Activated CD8-positive, alpha-beta memory T cell treated with anti-CD3 and anti-CD28 coated beads for 24 hours (primary cell): ENCODE measurements around the gene PLCB2.

Source experiments
- DNase-seq: peaks from one replicate; pipeline ENCODE4 v3.0.0-alpha.2; 2020

Gene PLCB2

GRCh38 chr15:40301467-40302179 is 6.1 kb downstream of the PLCB2 start:
- no peak for DNase-seq

GRCh38 chr15:40300771-40301170 is 7.0 kb downstream of the PLCB2 start:
- no peak for DNase-seq

- DNase-seq, result no peak
Observed at GRCh38 chr15:40300367-40300766, 7.4 kb downstream of the PLCB2 start.

- no peak for DNase-seq
Observed at GRCh38 chr15:40298216-40298935, 9.4 kb downstream of the PLCB2 start.

- DNase-seq, result no peak
Observed at GRCh38 chr15:40297356-40297755, 10.4 kb downstream of the PLCB2 start.

GRCh38 chr15:40296561-40297230 is 11.0 kb downstream of the PLCB2 start:
- no peak for DNase-seq

- DNase-seq, result no peak
Observed at GRCh38 chr15:40295877-40296560, 11.7 kb downstream of the PLCB2 start.

- DNase-seq, result no peak
Observed at GRCh38 chr15:40295297-40295696, 12.4 kb downstream of the PLCB2 start.

- DNase-seq, result no peak
Observed at GRCh38 chr15:40293905-40294895, 13.5 kb downstream of the PLCB2 start.

- no peak for DNase-seq
Observed at GRCh38 chr15:40293006-40293405, 14.7 kb downstream of the PLCB2 start.

GRCh38 chr15:40292246-40292645 is 15.5 kb downstream of the PLCB2 start:
- no peak for DNase-seq

- no peak for DNase-seq
Observed at GRCh38 chr15:40290918-40291574, 16.7 kb downstream of the PLCB2 start.

- DNase-seq, result no peak
Observed at GRCh38 chr15:40290545-40290917, 17.2 kb downstream of the PLCB2 start.

- no peak for DNase-seq
Observed at GRCh38 chr15:40289140-40289775, 18.5 kb downstream of the PLCB2 start.

GRCh38 chr15:40287968-40288367 is 19.8 kb downstream of the PLCB2 start:
- DNase-seq, result no peak

GRCh38 chr15:40287505-40287904 is 20.2 kb downstream of the PLCB2 start:
- DNase-seq, result no peak

GRCh38 chr15:40286794-40287193 is 20.9 kb downstream of the PLCB2 start:
- DNase-seq, result no peak

GRCh38 chr15:40286061-40286532 is 21.6 kb downstream of the PLCB2 start:
- no peak for DNase-seq

GRCh38 chr15:40285554-40286011 is 22.2 kb downstream of the PLCB2 start:
- no peak for DNase-seq

- no peak for DNase-seq
Observed at GRCh38 chr15:40285151-40285550, 22.6 kb downstream of the PLCB2 start.
